HEK293T (cell line): ENCODE results near the gene ADAMTS12.

Source experiments
- ARNT ChIP-seq: fragments of 450-650 bp; IDR thresholded peaks from 2 replicates; pipeline ENCODE4 v1.6.1; 2017; ENCODE audit warnings: mild to moderate bottlenecking
- BHLHE40 ChIP-seq: fragments of 450-650 bp; IDR thresholded peaks from 2 replicates; pipeline ENCODE4 v1.6.1; 2016; ENCODE audit warnings: mild to moderate bottlenecking, moderate library complexity, borderline replicate concordance
- CTBP1 ChIP-seq: fragments of 450-650 bp; IDR thresholded peaks from 2 replicates; pipeline ENCODE4 v1.6.1; 2016; ENCODE audit warnings: borderline replicate concordance
- FOXA1 ChIP-seq: fragments of 450-650 bp; IDR thresholded peaks from 2 replicates; pipeline ENCODE4 v1.6.1; 2016; ENCODE audit warnings: mild to moderate bottlenecking
- FOXK2 ChIP-seq: fragments of 450-650 bp; IDR thresholded peaks from 2 replicates; pipeline ENCODE4 v1.6.1; 2016; ENCODE audit warnings: mild to moderate bottlenecking
- FOXM1 ChIP-seq: fragments of 450-650 bp; IDR thresholded peaks from 2 replicates; pipeline ENCODE4 v1.6.1; 2017; ENCODE audit warnings: mild to moderate bottlenecking, borderline replicate concordance
- L3MBTL2 ChIP-seq: fragments of 450-650 bp; conservative IDR thresholded peaks from 2 replicates; pipeline ENCODE4 v1.6.1; 2016; ENCODE audit warnings: mild to moderate bottlenecking
- SP1 ChIP-seq: fragments of 450-650 bp; IDR thresholded peaks from 2 replicates; pipeline ENCODE4 v1.6.1; 2017
- TARDBP ChIP-seq: fragments of 450-650 bp; IDR thresholded peaks from 2 replicates; pipeline ENCODE4 v1.6.1; 2016

GRCh38 chr5:33641744-33642505 lies 249.9 kb downstream of the ADAMTS12 start:
- TF ChIP-seq ARNT (no peak), FOXK2 (no peak), L3MBTL2 (no peak), FOXM1 (no peak), SP1 (no peak), CTBP1 (no peak), BHLHE40 (no peak), TARDBP (no peak), FOXA1 (no peak)
